Stimulated activated CD4-positive, alpha-beta T cell treated with anti-CD3 and anti-CD28 coated beads, Interleukin-12 subunit alpha, Interleukin-12 subunit beta, amount 100 ng/mL, for 48 hours (primary cell): ENCODE measurements around the gene PRIMA1.

Source experiments
- DNase-seq, 3 donors: peaks; one replicate each; pipeline ENCODE4 v3.0.0-alpha.2; 2020; ENCODE audit warnings: low read depth in 2 of 3, low spot score in 1 of 3

The PRIMA1 gene

GRCh38 chr14:93685121-93685895 is 103.0 kb downstream of the PRIMA1 start:
- no peak for DNase-seq

GRCh38 chr14:93683226-93683625 is 105.1 kb downstream of the PRIMA1 start:
- DNase-seq = no peak

GRCh38 chr14:93682459-93682858 is 105.8 kb downstream of the PRIMA1 start:
- DNase-seq = no peak

GRCh38 chr14:93676416-93676958 is 111.8 kb downstream of the PRIMA1 start:
- no peak for DNase-seq

- DNase-seq = no peak
Observed at GRCh38 chr14:93675651-93676050, 112.6 kb downstream of the PRIMA1 start.

- DNase-seq = no peak
Observed at GRCh38 chr14:93674343-93674742, 113.9 kb downstream of the PRIMA1 start.

- DNase-seq = no peak
Observed at GRCh38 chr14:93669632-93670031, 118.7 kb downstream of the PRIMA1 start.
